Measurements from ENCODE around the gene EXOSC7. TPM values are rescaled to one million over a fixed set of nuclear protein-coding genes. Genes with fewer than 3 reads are reported as not detected.

The EXOSC7 gene
- total RNA-seq (2013; cell fraction: nucleolus; rRNA removed), result 100 and 127 TPM in 2 replicates
- 76.8 and 77.9 TPM in 2 replicates for total RNA-seq (2014; rRNA removed)
- 66.7 and 68.5 TPM in 2 replicates for total RNA-seq (2014; rRNA removed; fragmentation: Illumina TruSeq; extraction: Trizol)
- total RNA-seq (2021), result 55.5 and 62.2 TPM in 2 replicates
- polyA plus RNA-seq (2011; ENCODE audit: low read depth), result 63.3 TPM
- 119 and 121 TPM in 2 replicates for polyA plus RNA-seq (2011; rRNA removed)
- polyA plus RNA-seq (2011; cell fraction: cytosol; rRNA removed), result 70.9 and 86.3 TPM in 2 replicates
- polyA plus RNA-seq (2011; cell fraction: nucleus; rRNA removed), result 84.9 and 86.2 TPM in 2 replicates
- 60.1 and 67.1 TPM in 2 replicates for polyA plus RNA-seq (2012)
- polyA plus RNA-seq (2014; fragmentation: Illumina TruSeq; extraction: Trizol), result 46.3 and 58.0 TPM in 2 replicates
- 100 to 1,000 TPM; 159 to 193 TPM for polyA plus RNA-seq (2014; fragmentation: Nextera tagmentation; extraction: Ambion mirVana)
- polyA plus RNA-seq (2014; rRNA removed), result 71.9 and 72.6 TPM in 2 replicates
- 10 to 100 TPM; 88.9 to 94.5 TPM for polyA plus RNA-seq (2016; fragmentation: Nextera tagmentation; extraction: Ambion mirVana)
- polyA minus RNA-seq (2011; rRNA and poly(A)+ RNA removed), result 70.0 and 75.6 TPM in 2 replicates
- 13.4 and 16.3 TPM in 2 replicates for polyA minus RNA-seq (2011; cell fraction: cytosol; rRNA and poly(A)+ RNA removed)
- polyA minus RNA-seq (2011; cell fraction: nucleus; rRNA and poly(A)+ RNA removed), result 34.9 and 60.0 TPM in 2 replicates
- Bru-seq, nascent RNA, result percentile 91 among the genes with signal in this experiment
- BruChase-seq, experiment 1, labeled RNA remaining after a 6-hour chase, result percentile 87 among the genes with signal in this experiment
- percentile 86 among the genes with signal in this experiment for BruChase-seq, experiment 2, labeled RNA remaining after a 2-hour chase
- long read RNA-seq, experiment 1, transcript EXOSC7-210 (9 exons, 1,395 nt), result minor isoform, 12 of 89 reads
- long read RNA-seq, experiment 1, transcript EXOSC7-201 (8 exons, 1,055 nt), result major isoform, 69 of 89 reads
- long read RNA-seq, experiment 1, partial matches to known transcripts, result 3 of 89 reads
- long read RNA-seq, experiment 1, other reads (novel, unspliced or antisense), result 3 of 89 reads
- long read RNA-seq, experiment 2, transcript EXOSC7-201 (8 exons, 1,055 nt), result major isoform, 260 of 377 reads
- long read RNA-seq, experiment 2, transcript EXOSC7-210 (9 exons, 1,395 nt), result minor isoform, 69 of 377 reads
- long read RNA-seq, experiment 2, partial matches to known transcripts, result 21 of 377 reads
- long read RNA-seq, experiment 2, other reads (novel, unspliced or antisense), result 26 of 377 reads

GRCh38 chr3:44976002-44976815 lies at the start of gene EXOSC7, which contains the start of gene ZDHHC3:
EXOSC7 (plus strand) TSS chr3:44976244; CDS start chr3:44976278, 34 bp downstream.
ZDHHC3 (minus strand) TSS chr3:44976174; CDS start chr3:44959436, 16,738 bp downstream.
- Histone ChIP-seq H3K27me3 (replicated peaks in 1 of 2; ENCODE audit: control insufficient read depth in 2 of 2, insufficient read depth in 2 of 2, low read length in 1 of 2) (no peaks in the 10 kb centered on the region), H3K36me3 (ENCODE audit: control insufficient read depth in 2 of 2, insufficient read depth in 2 of 2, low read length in 1 of 2) (no peaks in the 10 kb centered on the region), H3K4me2 (ENCODE audit: control insufficient read depth, insufficient read depth) (peak within 1 kb of the TSS; percentile 94), H3K9me3 (replicated peaks; ENCODE audit: control insufficient read depth, insufficient read depth, low read length) (no peaks in the 10 kb centered on the region), H3K79me2 (ENCODE audit: control insufficient read depth, insufficient read depth, low read length) (peaks cover 77% of the 10 kb centered on the region), H3K27ac (ENCODE audit: control insufficient read depth, insufficient read depth) (peak within 1 kb of the TSS; percentile 78), H3K4me3 (peak within 1 kb of the TSS; percentile 94), H4K20me1 (ENCODE audit: control insufficient read depth, insufficient read depth) (no peaks in the 10 kb centered on the region), H2AFZ (ENCODE audit: control insufficient read depth, low read depth, low read length) (peak within 1 kb of the TSS; percentile 80), H3K4me1 (ENCODE audit: control insufficient read depth, insufficient read depth, low read length) (peaks cover 19% of the 10 kb centered on the region), H3K9ac (ENCODE audit: control insufficient read depth, insufficient read depth, low read length) (peak within 1 kb of the TSS; percentile 94)
- ATAC-seq, result peak; percentile 86
- no peak for DNase-seq (ENCODE audit: low read depth, low spot score)
- intact Hi-C loops (cut with micrococcal nuclease; ENCODE audit: unreplicated experiment) (loop anchor here (2.0 kb wide), 1 partner anchor 21 kb away; no protein-coding TSS in a partner anchor), in situ Hi-C loops (cut with MboI) (no loop called here)
- ChIA-PET SMC1A (ENCODE audit: uncharacterized antibody, unreplicated experiment) (interaction anchor here (0.7 to 4.4 kb wide), 8 partner anchors 8 to 60 kb away, joined by 3 to 25 read pairs (median 11); no protein-coding TSS in a partner anchor), CTCF (interaction anchor here (0.5 to 4.2 kb wide), 7 partner anchors 11 to 464 kb away, joined by 3 to 34 read pairs (median 3); no protein-coding TSS in a partner anchor), POLR2A (interaction anchor here (0.7 to 3.6 kb wide), 9 partner anchors 9 to 36 kb away, joined by 3 to 15 read pairs (median 4); no protein-coding TSS in a partner anchor), RAD21 (ENCODE audit: unreplicated experiment) (interaction anchor here (0.6 to 2.1 kb wide), 4 partner anchors 9 to 273 kb away, joined by 3 to 7 read pairs (median 5); no protein-coding TSS in a partner anchor)
- BruUV-seq (replicated peaks), result no TSS peak
- under 1% methylated on average over 48 of the region's 82 CpGs for WGBS (ENCODE audit: insufficient coverage, insufficient replicate concordance, low lambda C conversion rate, missing lambda C conversion rate)
- peak; percentile 89 for FAIRE-seq
- TF ChIP-seq, protein P1, sequence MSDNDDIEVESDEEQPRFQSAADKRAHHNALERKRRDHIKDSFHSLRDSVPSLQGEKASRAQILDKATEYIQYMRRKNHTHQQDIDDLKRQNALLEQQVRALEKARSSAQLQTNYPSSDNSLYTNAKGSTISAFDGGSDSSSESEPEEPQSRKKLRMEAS (IDR thresholded peaks at IDR 0.05; ENCODE audit: low read depth, low read length), result peak; percentile 19
- TF ChIP-seq ZNF622 (IDR thresholded peaks at IDR 0.05), result no peak
- TF ChIP-seq IRF4 (IDR thresholded peaks at IDR 0.05; ENCODE audit: low read depth, low read length), result no peak
- TF ChIP-seq MTA2 (IDR thresholded peaks at IDR 0.05; ENCODE audit: low read depth), result no peak
- no peak for TF ChIP-seq RAD51 (IDR thresholded peaks at IDR 0.05)
- peak; percentile 41; the same call in 1 of the 2 replicates for TF ChIP-seq PAX5 (IDR thresholded peaks at IDR 0.05; ENCODE audit: borderline replicate concordance, low read depth, low read length)
- TF ChIP-seq CHD4 (IDR thresholded peaks at IDR 0.05), result no peak
- peak; percentile 98 for TF ChIP-seq CREB1 (IDR thresholded peaks at IDR 0.05; ENCODE audit: low read depth)
- TF ChIP-seq ETV6 (conservative IDR thresholded peaks at IDR 0.05 in 1 of 2, IDR thresholded peaks at IDR 0.05 in 1 of 2; ENCODE audit: borderline replicate concordance in 1 of 2, low read depth in 1 of 2), result no peak
- TF ChIP-seq E4F1 (IDR thresholded peaks at IDR 0.05; ENCODE audit: borderline replicate concordance, partially characterized antibody), result no peak
- peak in 1 of 2 experiments; percentile 47; a peak in 1 of 4 replicates for TF ChIP-seq SRF (IDR thresholded peaks at IDR 0.05; ENCODE audit: low read depth in 2 of 2, low read length in 2 of 2)
- no peak for TF ChIP-seq ZNF24 (IDR thresholded peaks at IDR 0.05)
- peak; percentile 49; the same call in 1 of the 2 replicates for TF ChIP-seq RELB (IDR thresholded peaks at IDR 0.05; ENCODE audit: low read depth)
- TF ChIP-seq YBX1 (IDR thresholded peaks at IDR 0.05), result no peak

Measured in GM12878 (cell line).